ENCODE results near the gene TNIP2. TPM values are rescaled to one million over a fixed set of nuclear protein-coding genes. Genes with fewer than 3 reads are reported as not detected.

Gene TNIP2
- total and polyA plus RNA-seq, 2 experiments from 2014 or later, result 40.6 to 55.2 TPM

- no peaks in the 10 kb centered on the region for H3K79me2 ChIP-seq (ENCODE audit: insufficient read depth)
- 66 to 67% methylated on average over 11 of the region's 11 CpGs for WGBS, 2 experiments (ENCODE audit: low coverage in 1 of 2, low lambda C conversion rate in 2 of 2, missing lambda C conversion rate in 2 of 2)
- H3K4me1 ChIP-seq (ENCODE audit: insufficient read depth), result no peaks in the 10 kb centered on the region
- no peak for TF ChIP-seq EZH2 (IDR thresholded peaks at IDR 0.05; ENCODE audit: insufficient read depth, poor library complexity, severe bottlenecking)
- TF ChIP-seq EZH2phosphoT487 (IDR thresholded peaks at IDR 0.05; ENCODE audit: insufficient read depth, low read depth), result no peak
- H3K9me2 ChIP-seq (ENCODE audit: insufficient read depth), result no peaks in the 10 kb centered on the region
- no peaks in the 10 kb centered on the region for H3K9me3 ChIP-seq (ENCODE audit: low read depth)
- no peak overlapping the region for H3K9ac ChIP-seq
- peaks cover 17% of the 10 kb centered on the region for H3K36me3 ChIP-seq (ENCODE audit: low read depth)
- no peaks in the 10 kb centered on the region; the same call in 1 of the 2 replicates for H3F3A ChIP-seq (ENCODE audit: insufficient read depth)
- no peak overlapping the region for H3K4me2 ChIP-seq (ENCODE audit: unreplicated experiment)
- no peaks in the 10 kb centered on the region for H4K20me1 ChIP-seq (ENCODE audit: insufficient read depth)
- H2AFZ ChIP-seq, result no peak overlapping the region
- in situ Hi-C loops (cut with MboI), result no loop called here
- no peaks in the 10 kb centered on the region for H3K27me3 ChIP-seq (replicated peaks; ENCODE audit: insufficient read depth)
- DNase-seq, result no peak
- H3K27ac ChIP-seq, result no peak overlapping the region
- H3K4me3 ChIP-seq, result no peak overlapping the region
Measured at GRCh38 chr4:2721586-2721985, 34.5 kb downstream of the TNIP2 start.

DNA sequence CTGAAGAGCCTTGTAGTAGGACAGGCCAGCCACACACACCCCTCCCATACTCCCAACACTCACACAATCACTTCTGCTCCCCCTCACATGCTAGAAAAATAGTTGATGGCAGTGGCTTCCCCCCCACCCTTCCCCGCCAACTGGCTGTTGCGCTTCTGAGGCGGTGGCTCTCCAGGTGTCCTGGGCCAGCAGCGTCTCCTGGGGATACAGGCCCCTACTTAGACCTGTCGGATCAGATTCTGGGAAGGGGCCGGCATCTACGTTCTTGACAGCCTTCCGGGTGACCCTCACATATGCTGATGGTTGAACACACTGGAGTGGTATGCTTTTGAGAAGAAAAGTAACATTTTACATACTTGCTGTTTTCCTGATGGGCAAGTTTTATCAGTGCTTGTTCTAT is 39.9 kb downstream of the TNIP2 start:
- peaks cover 13% of the 10 kb centered on the region for H3F3A ChIP-seq (ENCODE audit: insufficient read depth)
- no peak overlapping the region for H3K9ac ChIP-seq
- H3K27me3 ChIP-seq (replicated peaks; ENCODE audit: insufficient read depth), result no peaks in the 10 kb centered on the region
- no peak for DNase-seq
- peaks cover 15% of the 10 kb centered on the region; the same call in 1 of the 2 replicates for H3K4me1 ChIP-seq (ENCODE audit: insufficient read depth)
- WGBS, 2 experiments (ENCODE audit: low coverage in 1 of 2, low lambda C conversion rate in 2 of 2, missing lambda C conversion rate in 2 of 2), result 95% methylated on average over 8 of the region's 8 CpGs
- no peak overlapping the region for H3K27ac ChIP-seq
- no peaks in the 10 kb centered on the region for H4K20me1 ChIP-seq (ENCODE audit: insufficient read depth)
- H3K4me3 ChIP-seq, result no peak overlapping the region
- no peaks in the 10 kb centered on the region for H3K9me2 ChIP-seq (ENCODE audit: insufficient read depth)
- H3K79me2 ChIP-seq (ENCODE audit: insufficient read depth), result peaks cover 32% of the 10 kb centered on the region
- peaks cover 19% of the 10 kb centered on the region for H3K36me3 ChIP-seq (ENCODE audit: low read depth)
- no peak overlapping the region for H3K4me2 ChIP-seq (ENCODE audit: unreplicated experiment)
- in situ Hi-C loops (cut with MboI), result no loop called here
- no peaks in the 10 kb centered on the region for H3K9me3 ChIP-seq (ENCODE audit: low read depth)
- H2AFZ ChIP-seq, result no peak overlapping the region
- TF ChIP-seq EZH2phosphoT487 (IDR thresholded peaks at IDR 0.05; ENCODE audit: insufficient read depth, low read depth) (no peak), EZH2 (IDR thresholded peaks at IDR 0.05; ENCODE audit: insufficient read depth, poor library complexity, severe bottlenecking) (no peak)

GRCh38 chr4:2715426-2715825 is 40.7 kb downstream of the TNIP2 start:
- Histone ChIP-seq H3K27me3 (replicated peaks; ENCODE audit: insufficient read depth) (no peaks in the 10 kb centered on the region), H3K4me2 (ENCODE audit: unreplicated experiment) (no peak overlapping the region), H3K9me2 (ENCODE audit: insufficient read depth) (no peaks in the 10 kb centered on the region), H3K36me3 (ENCODE audit: low read depth) (peaks cover 17% of the 10 kb centered on the region), H4K20me1 (ENCODE audit: insufficient read depth) (no peaks in the 10 kb centered on the region), H3F3A (ENCODE audit: insufficient read depth) (peaks cover 13% of the 10 kb centered on the region), H3K9ac (no peak overlapping the region), H3K9me3 (ENCODE audit: low read depth) (no peaks in the 10 kb centered on the region), H3K4me1 (ENCODE audit: insufficient read depth) (peaks cover 15% of the 10 kb centered on the region; the same call in 1 of the 2 replicates), H3K4me3 (no peak overlapping the region), H2AFZ (no peak overlapping the region), H3K79me2 (ENCODE audit: insufficient read depth) (peaks cover 32% of the 10 kb centered on the region), H3K27ac (no peak overlapping the region)
- DNase-seq, result no peak
- in situ Hi-C loops (cut with MboI), result no loop called here
- TF ChIP-seq EZH2phosphoT487 (IDR thresholded peaks at IDR 0.05; ENCODE audit: insufficient read depth, low read depth), result no peak
- TF ChIP-seq EZH2 (IDR thresholded peaks at IDR 0.05; ENCODE audit: insufficient read depth, poor library complexity, severe bottlenecking), result no peak
- WGBS, 2 experiments (ENCODE audit: low coverage in 1 of 2, low lambda C conversion rate in 2 of 2, missing lambda C conversion rate in 2 of 2), result 81 to 83% methylated on average over 5 of the region's 5 CpGs

GRCh38 chr4:2714918-2715317 is 41.2 kb downstream of the TNIP2 start:
- H3K27ac ChIP-seq, result peak overlapping the region; percentile 76
- H3K4me3 ChIP-seq, result no peak overlapping the region
- peaks cover 35% of the 10 kb centered on the region for H3K79me2 ChIP-seq (ENCODE audit: insufficient read depth)
- no peak for DNase-seq
- H3K9me2 ChIP-seq (ENCODE audit: insufficient read depth), result no peaks in the 10 kb centered on the region
- H3K27me3 ChIP-seq (replicated peaks; ENCODE audit: insufficient read depth), result no peaks in the 10 kb centered on the region
- H3K4me2 ChIP-seq (ENCODE audit: unreplicated experiment), result no peak overlapping the region
- H3K4me1 ChIP-seq (ENCODE audit: insufficient read depth), result peaks cover 15% of the 10 kb centered on the region; the same call in 1 of the 2 replicates
- in situ Hi-C loops (cut with MboI), result no loop called here
- 68 to 85% methylated on average over 4 of the region's 4 CpGs for WGBS, 2 experiments (ENCODE audit: low coverage in 1 of 2, low lambda C conversion rate in 2 of 2, missing lambda C conversion rate in 2 of 2)
- H4K20me1 ChIP-seq (ENCODE audit: insufficient read depth), result no peaks in the 10 kb centered on the region
- peaks cover 13% of the 10 kb centered on the region for H3F3A ChIP-seq (ENCODE audit: insufficient read depth)
- H2AFZ ChIP-seq, result no peak overlapping the region
- H3K36me3 ChIP-seq (ENCODE audit: low read depth), result peaks cover 12% of the 10 kb centered on the region
- peak overlapping the region; percentile 44; the same call in 1 of the 2 replicates for H3K9ac ChIP-seq
- no peaks in the 10 kb centered on the region for H3K9me3 ChIP-seq (ENCODE audit: low read depth)
- TF ChIP-seq EZH2phosphoT487 (IDR thresholded peaks at IDR 0.05; ENCODE audit: insufficient read depth, low read depth) (no peak), EZH2 (IDR thresholded peaks at IDR 0.05; ENCODE audit: insufficient read depth, poor library complexity, severe bottlenecking) (no peak)
